ENCODE results near the gene NSL1.

The NSL1 gene

DNA sequence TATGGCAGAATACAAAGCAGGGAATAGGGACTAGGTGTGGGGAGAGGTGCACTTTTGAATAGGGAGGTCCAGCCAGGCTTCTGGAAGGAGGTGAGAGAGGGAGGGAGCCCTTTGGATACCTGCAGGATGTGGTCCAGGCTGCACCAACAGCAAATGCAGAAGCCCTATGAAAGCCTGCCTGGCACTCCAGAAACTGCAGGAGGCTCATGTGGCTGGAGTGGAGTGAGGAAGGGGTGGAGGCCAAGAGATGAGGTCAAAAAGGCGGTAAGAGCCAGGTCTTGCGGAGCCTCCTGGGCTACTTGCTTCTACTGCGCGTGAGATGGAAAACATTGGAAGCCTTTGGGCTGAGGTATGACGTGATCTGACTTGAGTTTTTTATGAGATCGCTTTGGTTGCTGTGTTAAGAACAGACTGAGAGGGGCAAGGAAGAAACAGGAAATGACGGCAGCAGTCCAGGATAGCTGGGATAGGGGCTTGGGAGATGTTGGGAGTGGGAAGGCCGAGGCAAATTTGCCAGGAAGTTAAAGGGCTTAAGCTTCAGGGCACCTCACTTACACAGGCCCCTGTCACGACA lies 87.5 kb downstream of the NSL1 start:
- no peak for DNase-seq (ENCODE audit: low read depth)

DNA sequence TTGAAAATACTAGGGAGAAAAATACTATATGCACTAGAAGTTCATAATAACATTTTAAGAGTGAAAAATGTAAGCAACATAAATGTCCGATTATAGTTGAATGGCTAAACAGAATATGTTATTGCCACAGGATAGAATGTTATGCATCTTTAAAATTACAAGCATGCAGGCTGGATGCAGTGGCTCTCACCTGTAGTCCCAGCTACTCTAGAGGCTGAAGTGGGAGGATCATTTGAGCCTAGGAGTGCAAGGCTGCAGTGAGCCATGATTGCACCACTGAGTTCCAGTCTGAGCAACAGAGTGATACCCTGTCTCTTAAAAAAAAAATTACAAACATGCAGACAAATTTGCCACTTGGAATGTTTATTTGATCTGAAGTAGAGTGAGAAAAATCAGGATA lies 88.9 kb downstream of the NSL1 start:
- DNase-seq (ENCODE audit: low read depth): no peak

DNA sequence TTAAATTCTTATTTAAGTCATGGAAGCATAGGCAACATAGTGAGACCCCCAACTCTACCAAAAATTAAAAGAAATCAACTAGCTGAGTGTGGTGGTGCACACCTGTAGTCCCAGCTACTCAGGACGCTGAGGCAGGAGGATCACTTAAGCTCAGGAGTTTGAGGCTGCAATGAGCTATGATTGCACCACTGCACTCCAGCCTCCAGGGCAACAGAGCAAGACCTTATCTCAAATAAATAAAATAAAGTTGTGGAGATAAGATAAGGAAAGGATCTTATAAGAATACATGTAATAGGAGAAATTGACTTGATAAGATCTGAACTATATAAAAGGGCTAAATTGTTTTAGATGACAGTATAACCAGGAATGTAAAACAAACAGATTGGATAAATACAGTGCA lies 89.7 kb downstream of the NSL1 start:
- peak; percentile 44 for DNase-seq (ENCODE audit: low read depth)

- peak; percentile 63 for DNase-seq (ENCODE audit: low read depth)
Observed at GRCh38 chr1:212700892-212701819, 90.4 kb downstream of the NSL1 start.

DNA sequence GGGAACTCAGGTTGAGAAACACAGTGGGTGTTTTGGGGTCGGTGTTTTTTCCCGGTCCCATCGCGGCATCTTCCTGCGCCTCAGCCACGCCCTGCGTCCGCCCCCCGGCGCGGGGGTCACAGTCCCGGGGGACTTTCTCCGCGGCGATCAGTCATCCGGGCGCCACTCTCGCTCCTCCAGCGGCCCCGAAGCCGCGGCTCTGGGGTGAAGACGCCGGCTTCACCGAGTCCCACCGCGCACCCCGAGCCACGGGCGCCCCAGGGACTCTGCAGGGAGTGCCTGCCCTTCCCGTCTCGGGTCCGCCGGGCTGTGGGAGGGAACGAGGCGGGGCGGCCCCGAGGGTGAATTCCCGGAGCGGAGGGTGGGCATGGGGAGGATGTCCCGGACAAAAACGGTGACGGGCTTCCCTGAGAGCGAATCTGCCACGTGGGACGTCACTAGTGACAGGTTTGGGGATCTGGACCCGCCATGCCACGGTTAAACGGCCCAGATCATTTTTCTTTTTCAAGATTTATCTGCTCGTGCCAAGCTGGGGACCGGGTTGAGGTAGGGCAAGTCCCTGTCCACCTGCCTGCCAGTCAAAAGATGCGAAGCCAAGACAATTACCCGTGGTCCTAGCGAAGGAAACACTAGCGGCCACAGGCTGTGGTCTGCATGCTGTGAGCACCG lies 91.2 kb downstream of the NSL1 start:
- no peak for DNase-seq (ENCODE audit: low read depth)

- no peak for DNase-seq (ENCODE audit: low read depth)
Observed at GRCh38 chr1:212699625-212700222, 91.9 kb downstream of the NSL1 start, which contains the start of gene BATF3. Gene BATF3, minus strand, starts transcription at chr1:212699840. Its CDS starts 78 bp downstream, at chr1:212699762.

DNA sequence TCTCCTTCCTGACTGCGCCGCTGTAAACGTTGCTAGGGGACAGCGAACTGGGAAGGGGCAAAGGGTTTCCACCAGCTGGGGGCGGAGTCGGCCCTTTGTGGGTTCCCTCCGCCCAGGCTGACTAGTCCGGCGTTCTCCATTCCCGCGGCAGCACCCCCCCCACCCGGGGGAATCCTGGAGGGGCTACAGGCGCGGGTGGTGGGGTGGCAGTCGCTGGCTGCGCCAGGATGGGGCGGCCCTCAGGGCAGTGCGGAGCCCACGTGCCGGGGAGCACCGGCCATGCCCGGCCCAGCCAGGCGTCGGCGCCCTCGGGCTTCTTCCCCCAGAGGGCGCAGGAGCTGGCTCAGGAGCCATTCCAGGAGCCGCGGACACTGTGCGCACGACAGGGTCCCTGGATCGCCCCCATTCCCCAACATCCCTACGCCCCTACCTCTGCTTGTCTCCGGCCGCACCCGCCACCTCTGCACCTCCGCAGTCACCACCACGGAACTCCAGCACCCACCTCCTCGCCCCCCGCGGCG lies 92.4 kb downstream of the NSL1 start:
- no peak for DNase-seq (ENCODE audit: low read depth)

GRCh38 chr1:212698467-212699103 lies 93.0 kb downstream of the NSL1 start:
- DNase-seq (ENCODE audit: low read depth): no peak

DNA sequence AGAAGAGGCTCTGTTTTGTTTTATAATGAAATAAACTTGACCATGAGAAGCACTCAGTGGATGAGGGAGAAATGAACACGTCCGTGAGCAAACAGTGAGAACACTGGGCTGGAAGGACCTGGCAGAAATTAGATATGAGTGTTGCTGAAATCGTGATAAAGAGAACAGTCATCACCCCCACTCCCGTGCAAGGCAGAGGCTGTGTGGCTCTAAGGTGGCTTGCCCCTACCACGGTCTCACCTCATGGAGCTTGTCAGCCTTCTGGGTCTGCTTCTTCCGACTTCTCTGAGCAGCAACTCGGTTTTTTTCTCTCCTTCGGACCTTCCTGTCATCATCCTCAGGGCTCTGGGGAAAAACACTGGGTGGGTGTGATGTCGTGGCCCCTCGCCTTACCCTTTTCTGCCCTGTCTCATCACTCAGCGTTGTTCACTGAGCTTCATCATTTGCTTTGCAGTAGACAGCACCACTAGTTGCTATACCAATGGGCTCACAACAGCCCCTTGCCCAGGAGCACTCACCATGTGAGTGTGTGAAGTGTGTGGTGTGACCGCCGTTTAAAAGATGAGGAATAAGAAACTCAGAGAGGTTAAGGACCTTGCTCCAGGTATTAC lies 94.8 kb downstream of the NSL1 start:
- DNase-seq (ENCODE audit: low read depth): no peak

DNA sequence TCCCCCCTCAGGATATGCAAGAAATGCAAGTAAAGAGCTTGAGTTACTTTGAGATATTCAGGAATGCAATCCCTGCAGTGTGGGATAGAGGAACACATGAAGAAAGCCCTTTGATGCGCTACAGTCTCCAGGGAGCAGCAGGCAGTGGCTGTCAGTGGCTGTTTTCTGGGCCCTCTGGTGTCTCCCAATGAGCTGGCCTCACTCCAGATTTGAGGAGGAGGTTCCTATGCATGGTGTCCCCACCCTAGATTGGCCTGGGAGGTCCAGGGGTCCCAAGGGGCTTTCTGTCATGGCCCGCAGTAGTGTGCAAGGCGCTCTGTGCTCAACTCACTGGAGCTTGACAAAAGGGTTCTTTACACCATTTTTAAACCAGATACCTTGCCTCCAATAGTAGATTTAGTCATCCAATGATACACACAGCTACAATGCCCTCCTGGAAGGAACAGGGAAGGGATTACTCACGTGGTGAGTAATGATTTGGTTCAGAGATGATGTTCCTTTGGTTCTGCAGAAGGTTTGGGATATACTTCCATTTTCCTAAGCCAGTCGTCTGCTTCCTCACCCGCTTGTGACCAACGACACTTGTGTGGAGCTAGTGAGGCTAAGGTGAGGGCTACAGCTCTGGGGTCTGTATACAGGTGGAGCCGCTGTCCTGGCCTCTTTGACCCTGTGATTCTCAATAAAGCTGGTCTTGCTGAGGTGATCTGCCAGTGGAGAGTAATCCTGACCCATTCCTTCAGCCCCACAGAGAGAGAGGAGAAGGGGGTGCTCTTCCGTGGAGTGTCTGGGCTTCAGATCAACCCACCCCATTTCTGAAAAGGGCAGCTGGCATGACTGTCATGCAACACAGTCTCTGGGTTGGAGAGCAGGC lies 98.6 kb downstream of the NSL1 start:
- DNase-seq (ENCODE audit: low read depth): no peak

DNA sequence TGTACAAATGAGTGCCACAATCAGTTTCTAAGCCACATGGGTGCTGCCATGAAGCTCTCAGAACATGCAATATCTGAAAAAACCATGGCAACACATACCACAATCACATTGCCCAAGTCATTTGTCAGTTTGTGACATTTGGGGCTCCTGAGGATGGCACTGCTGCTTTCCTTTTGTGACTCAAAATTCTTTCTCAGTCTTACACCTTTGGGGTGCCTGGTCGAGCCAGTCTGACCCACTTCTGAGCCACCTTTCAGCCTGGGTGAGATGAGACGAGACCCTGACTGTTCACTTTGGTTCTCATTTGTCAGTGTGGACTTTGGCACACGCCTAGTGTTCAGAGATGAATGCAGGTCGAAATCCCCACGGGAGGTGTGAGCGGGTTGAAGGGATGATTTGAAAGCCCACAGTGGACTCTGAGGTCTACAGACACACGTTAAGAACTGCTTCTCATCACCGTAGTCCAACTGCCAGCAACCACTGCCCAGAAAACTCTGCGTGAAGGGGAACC lies 100.0 kb downstream of the NSL1 start:
- DNase-seq (ENCODE audit: low read depth): no peak

DNA sequence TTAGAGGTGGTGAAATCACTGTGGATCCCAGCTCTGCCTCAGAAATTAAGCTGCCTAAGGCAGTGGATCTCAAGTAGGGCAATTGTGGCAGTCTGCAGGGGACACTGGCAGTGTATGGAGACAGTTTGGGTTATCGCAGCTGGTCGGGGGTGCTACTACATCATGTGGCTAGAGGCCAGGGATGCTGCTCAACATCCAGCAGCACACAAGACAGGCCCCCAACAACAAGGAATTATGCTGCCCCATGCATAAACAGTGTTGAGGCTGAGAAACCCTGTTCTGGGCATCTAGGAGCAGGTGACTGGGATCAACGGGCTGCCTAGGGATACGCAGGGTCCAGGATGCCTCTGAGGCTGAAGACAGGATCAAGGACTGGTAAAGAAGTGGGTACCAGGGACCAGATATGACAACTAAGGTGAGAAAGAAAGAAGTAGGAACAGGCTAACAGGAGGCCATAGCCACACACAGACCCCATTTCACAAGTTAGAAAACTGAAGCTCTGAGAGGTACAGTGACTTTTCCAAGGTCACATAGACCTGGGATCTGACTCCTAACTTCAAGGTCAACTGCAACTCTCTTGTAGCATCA lies 100.7 kb downstream of the NSL1 start:
- DNase-seq (ENCODE audit: low read depth): no peak

- DNase-seq (ENCODE audit: low read depth): no peak
Observed at GRCh38 chr1:212689758-212690529, 101.6 kb downstream of the NSL1 start.

GRCh38 chr1:212689196-212689725 lies 102.3 kb downstream of the NSL1 start:
- peak; percentile 36 for DNase-seq (ENCODE audit: low read depth)

GRCh38 chr1:212688341-212689047 lies 103.1 kb downstream of the NSL1 start:
- DNase-seq (ENCODE audit: low read depth): peak; percentile 97

DNA sequence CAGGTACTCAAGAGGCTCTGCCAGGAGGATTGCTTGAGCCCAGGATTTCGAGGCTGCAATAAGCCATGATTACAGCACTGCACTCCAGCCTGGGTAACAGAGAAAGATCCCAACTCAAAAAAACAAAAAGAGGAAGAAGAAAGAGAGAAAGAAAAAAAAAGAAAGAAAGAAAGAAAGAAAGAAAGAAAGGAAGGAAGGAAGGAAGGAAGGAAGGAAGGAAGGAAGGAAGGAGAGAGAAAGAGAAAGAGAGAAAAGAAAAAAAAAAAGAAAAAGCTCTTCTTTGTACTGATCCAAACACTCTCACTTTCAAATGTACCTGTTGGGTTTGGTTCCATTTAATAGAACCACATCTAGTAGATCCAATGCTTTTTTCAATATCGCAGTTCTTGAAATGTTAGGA lies 103.8 kb downstream of the NSL1 start:
- DNase-seq (ENCODE audit: low read depth): no peak

DNA sequence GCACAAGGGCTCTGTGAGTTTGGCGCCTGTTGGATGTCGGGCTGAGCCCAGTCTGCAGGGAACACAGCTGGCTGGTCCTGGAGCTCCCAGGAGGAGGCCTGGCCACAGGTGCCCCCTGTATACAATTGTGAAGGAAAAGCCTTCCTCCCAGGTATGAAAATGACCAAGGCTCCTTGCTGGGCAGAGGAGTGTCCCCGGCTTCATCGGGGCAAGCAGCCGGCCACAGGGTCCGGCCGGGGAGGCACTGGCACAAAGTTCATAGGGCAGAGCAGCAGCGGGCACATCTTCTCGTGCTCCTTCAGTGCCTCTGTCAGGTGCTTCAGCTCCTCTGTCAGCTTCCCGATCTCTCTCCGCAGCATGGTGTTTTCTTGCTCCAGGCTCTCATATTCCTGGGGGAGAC lies 105.0 kb downstream of the NSL1 start:
- DNase-seq (ENCODE audit: low read depth): no peak

GRCh38 chr1:212686069-212686468 lies 105.5 kb downstream of the NSL1 start:
- no peak for DNase-seq (ENCODE audit: low read depth)
